Measurements from ENCODE around the gene PGPEP1. TPM values are rescaled to one million over a fixed set of nuclear protein-coding genes. Genes with fewer than 3 reads are reported as not detected.

Gene PGPEP1
- total RNA-seq, 1 donor from 2014 or later: 32.1 TPM

- H3K4me1 Mint-ChIP-seq (ENCODE audit: unreplicated experiment): no peaks in the 10 kb centered on the region
- H3K27me3 Mint-ChIP-seq (ENCODE audit: unreplicated experiment): peaks cover 7% of the 10 kb centered on the region
- no peak overlapping the region for H3K27ac Mint-ChIP-seq (ENCODE audit: unreplicated experiment)
- no peak for TF ChIP-seq CTCF (IDR thresholded peaks at IDR 0.05; ENCODE audit: unreplicated experiment)
- no peaks in the 10 kb centered on the region for H3K36me3 Mint-ChIP-seq (ENCODE audit: low read depth, unreplicated experiment)
- no peaks in the 10 kb centered on the region for H3K9me3 Mint-ChIP-seq (ENCODE audit: unreplicated experiment)
- no peak for DNase-seq (ENCODE audit: low spot score)
- H3K4me3 Mint-ChIP-seq (ENCODE audit: unreplicated experiment): no peak overlapping the region
Measured at GRCh38 chr19:18391509-18392075, 51.2 kb downstream of the PGPEP1 start.

GRCh38 chr19:18392417-18392816, 52.0 kb downstream of the PGPEP1 start:
- no peak for DNase-seq (ENCODE audit: low spot score)
- no peak for TF ChIP-seq CTCF (IDR thresholded peaks at IDR 0.05; ENCODE audit: unreplicated experiment)

GRCh38 chr19:18392926-18393325, 52.5 kb downstream of the PGPEP1 start:
- Mint-ChIP-seq H3K4me3 (ENCODE audit: unreplicated experiment) (no peak overlapping the region), H3K36me3 (ENCODE audit: low read depth, unreplicated experiment) (no peaks in the 10 kb centered on the region), H3K27ac (ENCODE audit: unreplicated experiment) (no peak overlapping the region), H3K4me1 (ENCODE audit: unreplicated experiment) (no peaks in the 10 kb centered on the region), H3K27me3 (ENCODE audit: unreplicated experiment) (peaks cover 7% of the 10 kb centered on the region), H3K9me3 (ENCODE audit: unreplicated experiment) (no peaks in the 10 kb centered on the region)
- DNase-seq (ENCODE audit: low spot score): no peak
- TF ChIP-seq CTCF (IDR thresholded peaks at IDR 0.05; ENCODE audit: unreplicated experiment): no peak

More at GRCh38 chr19:18392417-18392816, 52.0 kb downstream of the PGPEP1 start:
- H3K27me3 Mint-ChIP-seq (ENCODE audit: unreplicated experiment): peaks cover 7% of the 10 kb centered on the region
- H3K9me3 Mint-ChIP-seq (ENCODE audit: unreplicated experiment): no peaks in the 10 kb centered on the region
- no peak overlapping the region for H3K27ac Mint-ChIP-seq (ENCODE audit: unreplicated experiment)
- no peaks in the 10 kb centered on the region for H3K36me3 Mint-ChIP-seq (ENCODE audit: low read depth, unreplicated experiment)
- H3K4me3 Mint-ChIP-seq (ENCODE audit: unreplicated experiment): no peak overlapping the region
- H3K4me1 Mint-ChIP-seq (ENCODE audit: unreplicated experiment): no peaks in the 10 kb centered on the region

GRCh38 chr19:18393836-18394235, 53.4 kb downstream of the PGPEP1 start:
- Mint-ChIP-seq H3K27me3 (ENCODE audit: unreplicated experiment) (peaks cover 7% of the 10 kb centered on the region), H3K9me3 (ENCODE audit: unreplicated experiment) (no peaks in the 10 kb centered on the region), H3K36me3 (ENCODE audit: low read depth, unreplicated experiment) (no peaks in the 10 kb centered on the region), H3K27ac (ENCODE audit: unreplicated experiment) (no peak overlapping the region), H3K4me3 (ENCODE audit: unreplicated experiment) (no peak overlapping the region), H3K4me1 (ENCODE audit: unreplicated experiment) (no peaks in the 10 kb centered on the region)
- no peak for TF ChIP-seq CTCF (IDR thresholded peaks at IDR 0.05; ENCODE audit: unreplicated experiment)
- DNase-seq (ENCODE audit: low spot score): no peak

- no peak for TF ChIP-seq CTCF (IDR thresholded peaks at IDR 0.05; ENCODE audit: unreplicated experiment)
- H3K4me1 Mint-ChIP-seq (ENCODE audit: unreplicated experiment): peaks cover 5% of the 10 kb centered on the region
- no peaks in the 10 kb centered on the region for H3K9me3 Mint-ChIP-seq (ENCODE audit: unreplicated experiment)
- no peak overlapping the region for H3K4me3 Mint-ChIP-seq (ENCODE audit: unreplicated experiment)
- H3K36me3 Mint-ChIP-seq (ENCODE audit: low read depth, unreplicated experiment): no peaks in the 10 kb centered on the region
- peaks cover 3% of the 10 kb centered on the region for H3K27me3 Mint-ChIP-seq (ENCODE audit: unreplicated experiment)
- no peak for DNase-seq (ENCODE audit: low spot score)
- no peak overlapping the region for H3K27ac Mint-ChIP-seq (ENCODE audit: unreplicated experiment)
Measured at GRCh38 chr19:18396471-18397241, 56.3 kb downstream of the PGPEP1 start.
